ENCODE measurements around the gene ZFAND3.

The ZFAND3 gene

GRCh38 chr6:38141085-38141484, 321.6 kb downstream of the ZFAND3 start:
- Histone ChIP-seq H3K23ac (ENCODE audit: low read length) (no peak overlapping the region), H3K79me1 (ENCODE audit: low read length) (peaks cover 6% of the 10 kb centered on the region), H2AK5ac (ENCODE audit: low read length) (no peak overlapping the region), H3K27ac (ENCODE audit: low read depth, low read length) (no peak overlapping the region), H4K5ac (ENCODE audit: low read length) (no peak overlapping the region), H3K27me3 (ENCODE audit: insufficient read depth, low read length, poor library complexity) (no peaks in the 10 kb centered on the region), H3K4me1 (ENCODE audit: control insufficient read depth, low read depth, low read length) (peaks cover 2% of the 10 kb centered on the region), H3K4me2 (ENCODE audit: low read length) (no peak overlapping the region), H2BK15ac (replicated peaks; ENCODE audit: low read depth) (no peak overlapping the region), H3K4ac (ENCODE audit: low read depth, low read length) (no peak overlapping the region), H3K4me3 (ENCODE audit: low read length) (no peak overlapping the region), H3K36me3 (ENCODE audit: control insufficient read depth, insufficient read depth, low read length) (no peaks in the 10 kb centered on the region), H3K18ac (ENCODE audit: low read length) (no peak overlapping the region), H4K8ac (ENCODE audit: low read depth, low read length) (no peak overlapping the region), H3K79me2 (ENCODE audit: control insufficient read depth, insufficient read depth, low read length) (no peaks in the 10 kb centered on the region), H2BK120ac (ENCODE audit: low read depth, low read length) (no peak overlapping the region), H3K56ac (ENCODE audit: low read length) (no peak overlapping the region), H3K9ac (ENCODE audit: low read length) (no peak overlapping the region), H2BK5ac (ENCODE audit: low read length) (no peak overlapping the region)
- no peak for DNase-seq
- WGBS (ENCODE audit: extremely low coverage, insufficient coverage, low lambda C conversion rate) = no CpG with 5 or more reads among the region's 4 CpGs

- Histone ChIP-seq H3K23ac (ENCODE audit: low read length) (no peak overlapping the region), H4K5ac (ENCODE audit: low read length) (no peak overlapping the region), H2BK120ac (ENCODE audit: low read depth, low read length) (no peak overlapping the region), H2AK5ac (ENCODE audit: low read length) (no peak overlapping the region), H3K4me3 (ENCODE audit: low read length) (no peak overlapping the region), H3K27ac (ENCODE audit: low read depth, low read length) (no peak overlapping the region), H2BK5ac (ENCODE audit: low read length) (no peak overlapping the region), H3K18ac (ENCODE audit: low read length) (no peak overlapping the region), H3K79me2 (ENCODE audit: control insufficient read depth, insufficient read depth, low read length) (no peaks in the 10 kb centered on the region), H3K56ac (ENCODE audit: low read length) (no peak overlapping the region), H3K27me3 (ENCODE audit: insufficient read depth, low read length, poor library complexity) (no peaks in the 10 kb centered on the region), H4K8ac (ENCODE audit: low read depth, low read length) (no peak overlapping the region), H3K4ac (ENCODE audit: low read depth, low read length) (no peak overlapping the region), H3K4me2 (ENCODE audit: low read length) (no peak overlapping the region), H3K4me1 (ENCODE audit: control insufficient read depth, low read depth, low read length) (peaks cover 2% of the 10 kb centered on the region), H3K79me1 (ENCODE audit: low read length) (peaks cover 7% of the 10 kb centered on the region), H3K36me3 (ENCODE audit: control insufficient read depth, insufficient read depth, low read length) (no peaks in the 10 kb centered on the region), H2BK15ac (replicated peaks; ENCODE audit: low read depth) (no peak overlapping the region), H3K9ac (ENCODE audit: low read length) (no peak overlapping the region)
- no CpG with 5 or more reads among the region's 6 CpGs for WGBS (ENCODE audit: extremely low coverage, insufficient coverage, low lambda C conversion rate)
- no peak for DNase-seq
These were observed 322.2 kb downstream of the ZFAND3 start for GRCh38 chr6:38141716-38142115.

- no peak overlapping the region for H3K23ac ChIP-seq (ENCODE audit: low read length)
- H3K27me3 ChIP-seq (ENCODE audit: insufficient read depth, low read length, poor library complexity) = no peaks in the 10 kb centered on the region
- H3K56ac ChIP-seq (ENCODE audit: low read length) = no peak overlapping the region
- H2BK120ac ChIP-seq (ENCODE audit: low read depth, low read length) = no peak overlapping the region
- peaks cover 7% of the 10 kb centered on the region for H3K79me1 ChIP-seq (ENCODE audit: low read length)
- H3K4me1 ChIP-seq (ENCODE audit: control insufficient read depth, low read depth, low read length) = peaks cover 2% of the 10 kb centered on the region
- no peak for DNase-seq
- H3K36me3 ChIP-seq (ENCODE audit: control insufficient read depth, insufficient read depth, low read length) = no peaks in the 10 kb centered on the region
- H3K79me2 ChIP-seq (ENCODE audit: control insufficient read depth, insufficient read depth, low read length) = no peaks in the 10 kb centered on the region
- no peak overlapping the region for H3K9ac ChIP-seq (ENCODE audit: low read length)
- H2BK15ac ChIP-seq (replicated peaks; ENCODE audit: low read depth) = no peak overlapping the region
- H4K5ac ChIP-seq (ENCODE audit: low read length) = no peak overlapping the region
- no peak overlapping the region for H3K4ac ChIP-seq (ENCODE audit: low read depth, low read length)
- H2AK5ac ChIP-seq (ENCODE audit: low read length) = no peak overlapping the region
- no peak overlapping the region for H3K27ac ChIP-seq (ENCODE audit: low read depth, low read length)
- H3K18ac ChIP-seq (ENCODE audit: low read length) = no peak overlapping the region
- no peak overlapping the region for H3K4me3 ChIP-seq (ENCODE audit: low read length)
- H4K8ac ChIP-seq (ENCODE audit: low read depth, low read length) = no peak overlapping the region
- WGBS (ENCODE audit: extremely low coverage, insufficient coverage, low lambda C conversion rate) = no CpG with 5 or more reads among the region's 7 CpGs
- H3K4me2 ChIP-seq (ENCODE audit: low read length) = no peak overlapping the region
- no peak overlapping the region for H2BK5ac ChIP-seq (ENCODE audit: low read length)
These were observed 322.8 kb downstream of the ZFAND3 start for GRCh38 chr6:38142178-38142902.

GRCh38 chr6:38143191-38144150, 323.9 kb downstream of the ZFAND3 start:
- no peak overlapping the region for H3K9ac ChIP-seq (ENCODE audit: low read length)
- peaks cover 7% of the 10 kb centered on the region for H3K79me1 ChIP-seq (ENCODE audit: low read length)
- no peak overlapping the region for H3K27ac ChIP-seq (ENCODE audit: low read depth, low read length)
- H3K27me3 ChIP-seq (ENCODE audit: insufficient read depth, low read length, poor library complexity) = no peaks in the 10 kb centered on the region
- no peak overlapping the region for H3K18ac ChIP-seq (ENCODE audit: low read length)
- no peak overlapping the region for H4K5ac ChIP-seq (ENCODE audit: low read length)
- no peaks in the 10 kb centered on the region for H3K36me3 ChIP-seq (ENCODE audit: control insufficient read depth, insufficient read depth, low read length)
- no peak overlapping the region for H3K4ac ChIP-seq (ENCODE audit: low read depth, low read length)
- peaks cover 3% of the 10 kb centered on the region for H3K4me1 ChIP-seq (ENCODE audit: control insufficient read depth, low read depth, low read length)
- no CpG with 5 or more reads among the region's 8 CpGs for WGBS (ENCODE audit: extremely low coverage, insufficient coverage, low lambda C conversion rate)
- H3K56ac ChIP-seq (ENCODE audit: low read length) = no peak overlapping the region
- H3K4me3 ChIP-seq (ENCODE audit: low read length) = no peak overlapping the region
- H3K79me2 ChIP-seq (ENCODE audit: control insufficient read depth, insufficient read depth, low read length) = no peaks in the 10 kb centered on the region
- no peak overlapping the region for H2BK15ac ChIP-seq (replicated peaks; ENCODE audit: low read depth)
- no peak overlapping the region for H2BK5ac ChIP-seq (ENCODE audit: low read length)
- no peak overlapping the region for H2BK120ac ChIP-seq (ENCODE audit: low read depth, low read length)
- H2AK5ac ChIP-seq (ENCODE audit: low read length) = no peak overlapping the region
- no peak for DNase-seq
- no peak overlapping the region for H4K8ac ChIP-seq (ENCODE audit: low read depth, low read length)
- no peak overlapping the region for H3K23ac ChIP-seq (ENCODE audit: low read length)
- no peak overlapping the region for H3K4me2 ChIP-seq (ENCODE audit: low read length)

GRCh38 chr6:38144365-38144945, 324.9 kb downstream of the ZFAND3 start:
- H3K79me1 ChIP-seq (ENCODE audit: low read length) = peaks cover 5% of the 10 kb centered on the region
- no peak overlapping the region for H2AK5ac ChIP-seq (ENCODE audit: low read length)
- H2BK120ac ChIP-seq (ENCODE audit: low read depth, low read length) = no peak overlapping the region
- H3K4me1 ChIP-seq (ENCODE audit: control insufficient read depth, low read depth, low read length) = peaks cover 11% of the 10 kb centered on the region
- no peaks in the 10 kb centered on the region for H3K27me3 ChIP-seq (ENCODE audit: insufficient read depth, low read length, poor library complexity)
- no peaks in the 10 kb centered on the region for H3K79me2 ChIP-seq (ENCODE audit: control insufficient read depth, insufficient read depth, low read length)
- H3K9ac ChIP-seq (ENCODE audit: low read length) = no peak overlapping the region
- no CpG with 5 or more reads among the region's 5 CpGs for WGBS (ENCODE audit: extremely low coverage, insufficient coverage, low lambda C conversion rate)
- no peak for DNase-seq
- no peak overlapping the region for H3K4me3 ChIP-seq (ENCODE audit: low read length)
- no peak overlapping the region for H3K56ac ChIP-seq (ENCODE audit: low read length)
- H4K5ac ChIP-seq (ENCODE audit: low read length) = no peak overlapping the region
- no peak overlapping the region for H3K4ac ChIP-seq (ENCODE audit: low read depth, low read length)
- H2BK5ac ChIP-seq (ENCODE audit: low read length) = no peak overlapping the region
- H3K4me2 ChIP-seq (ENCODE audit: low read length) = no peak overlapping the region
- no peak overlapping the region for H4K8ac ChIP-seq (ENCODE audit: low read depth, low read length)
- H3K23ac ChIP-seq (ENCODE audit: low read length) = no peak overlapping the region
- no peak overlapping the region for H3K27ac ChIP-seq (ENCODE audit: low read depth, low read length)
- H3K36me3 ChIP-seq (ENCODE audit: control insufficient read depth, insufficient read depth, low read length) = no peaks in the 10 kb centered on the region
- H2BK15ac ChIP-seq (replicated peaks; ENCODE audit: low read depth) = no peak overlapping the region
- no peak overlapping the region for H3K18ac ChIP-seq (ENCODE audit: low read length)

Data from mesendoderm (in vitro differentiated cells).